Measurements from ENCODE around the gene TM4SF18.

The TM4SF18 gene

GRCh38 chr3:149369991-149370866 is 36.8 kb upstream of the TM4SF18 start:
- TF ChIP-seq ZFP41 (tag by site-specific recombination; IDR thresholded peaks at IDR 0.05; ENCODE audit: borderline replicate concordance) (no peak), REST (tag by site-specific recombination; IDR thresholded peaks at IDR 0.05) (no peak), ZNF670 (tag by site-specific recombination; IDR thresholded peaks at IDR 0.05; ENCODE audit: low read depth) (no peak), ZNF626 (tag by site-specific recombination; IDR thresholded peaks at IDR 0.05) (no peak), BCL11B (tag by site-specific recombination; IDR thresholded peaks at IDR 0.05; ENCODE audit: low read depth) (no peak), ZNF660 (tag by site-specific recombination; IDR thresholded peaks at IDR 0.05) (no peak), ZNF391 (tag by site-specific recombination; IDR thresholded peaks at IDR 0.05; ENCODE audit: borderline replicate concordance, low read depth) (no peak)
- H3K4me1 ChIP-seq (ENCODE audit: control insufficient read depth, insufficient read depth, low read length), result no peaks in the 10 kb centered on the region
- no peaks in the 10 kb centered on the region for H3K36me3 ChIP-seq (ENCODE audit: control insufficient read depth in 2 of 2, insufficient read depth in 1 of 2, low read length in 2 of 2)
- no peaks in the 10 kb centered on the region for H3K9me3 ChIP-seq (ENCODE audit: control insufficient read depth, insufficient read depth, low read depth, low read length)
- ChIA-PET CTCF (interaction anchor here (0.7 to 0.9 kb wide), 2 partner anchors 27 to 251 kb away, joined by 3 read pairs; no protein-coding TSS in a partner anchor), POLR2A (no interaction called here)
- no peak overlapping the region for H3K27ac ChIP-seq (ENCODE audit: extremely low read depth, low read depth, low read length)
- no peak overlapping the region for H3K4me3 ChIP-seq (ENCODE audit: low read depth, low read length)

- ChIA-PET POLR2A (no interaction called here), CTCF (interaction anchor here (0.7 kb wide), 1 partner anchor 64 kb away, joined by 3 read pairs; no protein-coding TSS in a partner anchor)
- Histone ChIP-seq H3K9me3 (ENCODE audit: control insufficient read depth, insufficient read depth, low read depth, low read length) (no peaks in the 10 kb centered on the region), H3K4me1 (ENCODE audit: control insufficient read depth, insufficient read depth, low read length) (no peaks in the 10 kb centered on the region), H3K4me3 (ENCODE audit: low read depth, low read length) (no peak overlapping the region), H3K27ac (ENCODE audit: extremely low read depth, low read depth, low read length) (no peak overlapping the region), H3K36me3 (ENCODE audit: control insufficient read depth in 2 of 2, insufficient read depth in 1 of 2, low read length in 2 of 2) (no peaks in the 10 kb centered on the region)
- no peak for TF ChIP-seq KLF1 (tag by site-specific recombination; IDR thresholded peaks at IDR 0.05)
Observed at GRCh38 chr3:149368674-149369497, 35.5 kb upstream of the TM4SF18 start.

- CTCF ChIA-PET, result interaction anchor here (0.7 kb wide), 1 partner anchor 65 kb away, joined by 3 read pairs; no protein-coding TSS in a partner anchor
- H3K4me1 ChIP-seq (ENCODE audit: control insufficient read depth, insufficient read depth, low read length), result no peaks in the 10 kb centered on the region
- H3K4me3 ChIP-seq (ENCODE audit: low read depth, low read length), result no peak overlapping the region
- no peaks in the 10 kb centered on the region for H3K36me3 ChIP-seq (ENCODE audit: control insufficient read depth in 2 of 2, insufficient read depth in 1 of 2, low read length in 2 of 2)
- POLR2A ChIA-PET, result no interaction called here
- H3K9me3 ChIP-seq (ENCODE audit: control insufficient read depth, insufficient read depth, low read depth, low read length), result no peaks in the 10 kb centered on the region
- H3K27ac ChIP-seq (ENCODE audit: extremely low read depth, low read depth, low read length), result no peak overlapping the region
- no peak for TF ChIP-seq ZSCAN23 (tag by site-specific recombination; IDR thresholded peaks at IDR 0.05)
- TF ChIP-seq ZBTB21 (tag by site-specific recombination; IDR thresholded peaks at IDR 0.05), result no peak
- no peak for TF ChIP-seq ZNF274 (IDR thresholded peaks at IDR 0.05; ENCODE audit: low read length)
- TF ChIP-seq ZNF274 (tag by site-specific recombination; IDR thresholded peaks at IDR 0.05; ENCODE audit: borderline replicate concordance), result no peak
- TF ChIP-seq ZNF654 (tag by site-specific recombination; IDR thresholded peaks at IDR 0.05; ENCODE audit: low read depth), result no peak
Observed at GRCh38 chr3:149368201-149368673, 34.8 kb upstream of the TM4SF18 start.

All from HEK293 (cell line).